Natural killer cell (primary cell): ENCODE measurements around the gene SNAP25. TPM values are rescaled to one million over a fixed set of nuclear protein-coding genes. Genes with fewer than 3 reads are reported as not detected.

ENCODE experiments used
- ATAC-seq, 3 donors: fragments of 150-1000 bp in 2 of 3; fragments of 200-7000 bp in 1 of 3; cut with Tn5 transposase; 1 replicate in 1 of 3; 2 replicates in 2 of 3; pipeline ENCODE4 v1.10.0; 2021; ENCODE audit warnings: mild to moderate bottlenecking in 2 of 3, moderate library complexity in 2 of 3
- DNase-seq, 2 donors: peaks; one replicate each; pipeline versions ENCODE4 v3.0.0 to v3.0.0-alpha.2; 2013 to 2021; ENCODE audit warnings: mixed read lengths in 1 of 2
- H3K27ac ChIP-seq: one replicate; pipeline ENCODE4 v1.5.1; 2013; ENCODE audit warnings: mild to moderate bottlenecking, low read length
- H3K27me3 ChIP-seq: one replicate; pipeline ENCODE4 v1.6.1; 2013; ENCODE audit warnings: low read length; ENCODE audit not compliant: control insufficient read depth, insufficient read depth
- H3K36me3 ChIP-seq: one replicate; pipeline ENCODE4 v1.6.1; 2013; ENCODE audit warnings: low read length; ENCODE audit not compliant: control insufficient read depth, insufficient read depth
- H3K4me1 ChIP-seq: one replicate; pipeline ENCODE4 v1.6.1; 2013; ENCODE audit warnings: low read length; ENCODE audit not compliant: control insufficient read depth, insufficient read depth
- H3K4me3 ChIP-seq: one replicate; pipeline ENCODE4 v1.5.1; 2013; ENCODE audit warnings: low read length
- H3K9me3 ChIP-seq: one replicate; pipeline ENCODE4 v1.6.1; 2013; ENCODE audit warnings: low read length; ENCODE audit not compliant: control insufficient read depth, insufficient read depth
- H3K27ac Mint-ChIP-seq, 2 donors: one replicate each; pipeline ENCODE4 v1.8.0; 2022; ENCODE audit warnings: mild to moderate bottlenecking in 2 of 2, mixed read lengths in 2 of 2, moderate library complexity in 1 of 2
- H3K27me3 Mint-ChIP-seq, 2 donors: one replicate each; pipeline ENCODE4 v1.8.0; 2022; ENCODE audit warnings: low read depth in 2 of 2, mixed read lengths in 2 of 2
- H3K36me3 Mint-ChIP-seq: one replicate; pipeline ENCODE4 v1.8.0; 2022; ENCODE audit warnings: mixed read lengths
- H3K4me1 Mint-ChIP-seq, 2 donors: one replicate each; pipeline ENCODE4 v1.8.0; 2022; ENCODE audit warnings: mixed read lengths in 2 of 2
- H3K4me3 Mint-ChIP-seq: one replicate; pipeline ENCODE4 v1.8.0; 2022; ENCODE audit warnings: mild to moderate bottlenecking, moderate library complexity, mixed read lengths
- H3K9me3 Mint-ChIP-seq, 2 donors: one replicate each; pipeline ENCODE4 v1.8.0; 2022; ENCODE audit warnings: mixed read lengths in 2 of 2
- CTCF ChIP-seq: fragments of 200-600 bp; IDR thresholded peaks from one replicate; pipeline ENCODE4 v1.8.0; 2022; ENCODE audit warnings: antibody characterized with exemption
- WGBS: methylation state at CpG from one replicate; pipeline ENCODE4 v1.1.7; 2013; ENCODE audit warnings: missing lambda C conversion rate; ENCODE audit not compliant: insufficient coverage; 5-methylcytosine and 5-hydroxymethylcytosine counted together
- intact Hi-C: fragments of 100-400 bp; cut with micrococcal nuclease; formaldehyde crosslinking; loops from one replicate; pipeline ENCODE4 v1.14.2; 2022
- total RNA-seq, 4 donors: library from RNA; stranded (reverse); fragments of 120-200 nt in 1 of 4; gene quantifications; one replicate each; pipeline versions ENCODE4 v1.2.3 to v1.2.4, GENCODE V29; 2013 to 2022

The SNAP25 gene
- total RNA-seq, 3 donors from 2014 or later (not counting 1 experiment from before 2014, with no cell fraction given), result not detected

- TF ChIP-seq CTCF, result no peak
- no peaks in the 10 kb centered on the region for H3K27me3 ChIP-seq
- H3K36me3 Mint-ChIP-seq, result no peaks in the 10 kb centered on the region
- H3K9me3 Mint-ChIP-seq, result peaks cover 2 to 3% of the 10 kb centered on the region in 2 donors
- no peaks in the 10 kb centered on the region for H3K9me3 ChIP-seq
- no peak overlapping the region for H3K27ac ChIP-seq
- DNase-seq (no peak), ATAC-seq (no peak)
- no peaks in the 10 kb centered on the region for H3K36me3 ChIP-seq
- H3K27me3 Mint-ChIP-seq, result no peaks in the 10 kb centered on the region
- H3K4me3 Mint-ChIP-seq, result no peak overlapping the region
- H3K4me3 ChIP-seq, result no peak overlapping the region
- H3K4me1 Mint-ChIP-seq, result peaks cover 28 to 34% of the 10 kb centered on the region in 2 donors
- 95% methylated on average over 3 of the region's 3 CpGs for WGBS
- intact Hi-C loops, result no loop called here
- H3K4me1 ChIP-seq, result peaks cover 20% of the 10 kb centered on the region
- peak overlapping the region in 1 of 2 donors; percentile 94 for H3K27ac Mint-ChIP-seq
These were observed 128.7 kb downstream of the SNAP25 start for GRCh38 chr20:10347086-10347880.

GRCh38 chr20:10349118-10349517 lies 130.5 kb downstream of the SNAP25 start:
- H3K27ac Mint-ChIP-seq, result peak overlapping the region; percentile 92 to 94
- 87% methylated on average over 3 of the region's 3 CpGs for WGBS
- no peak overlapping the region for H3K27ac ChIP-seq

GRCh38 chr20:10350188-10350842 lies 131.7 kb downstream of the SNAP25 start:
- peak overlapping the region; percentile 84 for H3K4me3 Mint-ChIP-seq
- no peak overlapping the region for H3K4me3 ChIP-seq

More at GRCh38 chr20:10349118-10349517, 130.5 kb downstream of the SNAP25 start:
- TF ChIP-seq CTCF, result no peak
- Mint-ChIP-seq H3K4me3 (no peak overlapping the region), H3K36me3 (no peaks in the 10 kb centered on the region), H3K9me3 (peaks cover 2 to 3% of the 10 kb centered on the region in 2 donors), H3K27me3 (no peaks in the 10 kb centered on the region), H3K4me1 (peaks cover 37 to 39% of the 10 kb centered on the region in 2 donors)
- no peak overlapping the region for H3K4me3 ChIP-seq
- no peaks in the 10 kb centered on the region for H3K36me3 ChIP-seq
- H3K4me1 ChIP-seq, result peaks cover 20% of the 10 kb centered on the region
- no peak for ATAC-seq
- DNase-seq, result no peak
- H3K9me3 ChIP-seq, result no peaks in the 10 kb centered on the region
- no peaks in the 10 kb centered on the region for H3K27me3 ChIP-seq
- intact Hi-C loops, result no loop called here

More at GRCh38 chr20:10350188-10350842, 131.7 kb downstream of the SNAP25 start:
- intact Hi-C loops, result loop anchor here (2.0 to 5.0 kb wide), 3 partner anchors 43 to 160 kb away; partner anchors contain the start of gene SNAP25
- Mint-ChIP-seq H3K9me3 (peaks cover 2 to 3% of the 10 kb centered on the region in 2 donors), H3K27ac (peak overlapping the region; percentile 92 to 94), H3K36me3 (no peaks in the 10 kb centered on the region), H3K27me3 (no peaks in the 10 kb centered on the region), H3K4me1 (peaks cover 37 to 39% of the 10 kb centered on the region in 2 donors)
- WGBS, result 84% methylated on average over 9 of the region's 9 CpGs
- no peak for ATAC-seq
- no peaks in the 10 kb centered on the region for H3K27me3 ChIP-seq
- peak overlapping the region; percentile 95 for H3K27ac ChIP-seq
- DNase-seq, result no peak
- H3K4me1 ChIP-seq, result peaks cover 20% of the 10 kb centered on the region
- no peaks in the 10 kb centered on the region for H3K9me3 ChIP-seq
- no peaks in the 10 kb centered on the region for H3K36me3 ChIP-seq
- TF ChIP-seq CTCF, result no peak
